GM12864 (cell line): ENCODE measurements around the gene NELFB.
"Not testable (repeated sequence)": the region's sequence is repeated elsewhere in the genome, so short reads cannot be mapped to it uniquely, and the experiment has no call there.

Experiments
- DNase-seq: peaks from one replicate; pipeline ENCODE4 v3.0.0-alpha.2; 2011; ENCODE audit warnings: low read depth
- H3K4me3 ChIP-seq: 2 replicates; pipeline ENCODE4 v1.5.1; 2011; ENCODE audit warnings: mild to moderate bottlenecking, low read depth, low read length, control low read depth
- CTCF ChIP-seq: IDR thresholded peaks from 2 replicates; pipeline ENCODE4 v1.5.1; 2011; ENCODE audit warnings: low read depth, mild to moderate bottlenecking, moderate library complexity, low read length, control low read depth, inconsistent platforms; ENCODE audit errors: missing control alignments

NELFB gene

GRCh38 chr9:137255448-137256114 lies 454 bp downstream of the NELFB start:
- no peak for TF ChIP-seq CTCF
- no peak for DNase-seq
- peak overlapping the region; percentile 89 for H3K4me3 ChIP-seq

GRCh38 chr9:137256362-137256761 lies 1.2 kb downstream of the NELFB start:
- TF ChIP-seq CTCF = no peak
- no peak for DNase-seq
- H3K4me3 ChIP-seq = peak overlapping the region; percentile 89

GRCh38 chr9:137256856-137257255 lies 1.7 kb downstream of the NELFB start:
- DNase-seq = no peak
- no peak overlapping the region for H3K4me3 ChIP-seq
- no peak for TF ChIP-seq CTCF

- peak; percentile 24 for TF ChIP-seq CTCF
- DNase-seq, H3K4me3 ChIP-seq: not testable (repeated sequence)
Observed at GRCh38 chr9:137262173-137262908, 7.2 kb downstream of the NELFB start.

GRCh38 chr9:137262909-137263285 lies 7.8 kb downstream of the NELFB start:
- H3K4me3 ChIP-seq = no peak overlapping the region
- TF ChIP-seq CTCF = no peak
- no peak for DNase-seq

GRCh38 chr9:137263506-137263905 lies 8.4 kb downstream of the NELFB start:
- no peak for DNase-seq
- H3K4me3 ChIP-seq = no peak overlapping the region
- no peak for TF ChIP-seq CTCF
